ENCODE results near the gene COL6A6.

The COL6A6 gene, protein sequence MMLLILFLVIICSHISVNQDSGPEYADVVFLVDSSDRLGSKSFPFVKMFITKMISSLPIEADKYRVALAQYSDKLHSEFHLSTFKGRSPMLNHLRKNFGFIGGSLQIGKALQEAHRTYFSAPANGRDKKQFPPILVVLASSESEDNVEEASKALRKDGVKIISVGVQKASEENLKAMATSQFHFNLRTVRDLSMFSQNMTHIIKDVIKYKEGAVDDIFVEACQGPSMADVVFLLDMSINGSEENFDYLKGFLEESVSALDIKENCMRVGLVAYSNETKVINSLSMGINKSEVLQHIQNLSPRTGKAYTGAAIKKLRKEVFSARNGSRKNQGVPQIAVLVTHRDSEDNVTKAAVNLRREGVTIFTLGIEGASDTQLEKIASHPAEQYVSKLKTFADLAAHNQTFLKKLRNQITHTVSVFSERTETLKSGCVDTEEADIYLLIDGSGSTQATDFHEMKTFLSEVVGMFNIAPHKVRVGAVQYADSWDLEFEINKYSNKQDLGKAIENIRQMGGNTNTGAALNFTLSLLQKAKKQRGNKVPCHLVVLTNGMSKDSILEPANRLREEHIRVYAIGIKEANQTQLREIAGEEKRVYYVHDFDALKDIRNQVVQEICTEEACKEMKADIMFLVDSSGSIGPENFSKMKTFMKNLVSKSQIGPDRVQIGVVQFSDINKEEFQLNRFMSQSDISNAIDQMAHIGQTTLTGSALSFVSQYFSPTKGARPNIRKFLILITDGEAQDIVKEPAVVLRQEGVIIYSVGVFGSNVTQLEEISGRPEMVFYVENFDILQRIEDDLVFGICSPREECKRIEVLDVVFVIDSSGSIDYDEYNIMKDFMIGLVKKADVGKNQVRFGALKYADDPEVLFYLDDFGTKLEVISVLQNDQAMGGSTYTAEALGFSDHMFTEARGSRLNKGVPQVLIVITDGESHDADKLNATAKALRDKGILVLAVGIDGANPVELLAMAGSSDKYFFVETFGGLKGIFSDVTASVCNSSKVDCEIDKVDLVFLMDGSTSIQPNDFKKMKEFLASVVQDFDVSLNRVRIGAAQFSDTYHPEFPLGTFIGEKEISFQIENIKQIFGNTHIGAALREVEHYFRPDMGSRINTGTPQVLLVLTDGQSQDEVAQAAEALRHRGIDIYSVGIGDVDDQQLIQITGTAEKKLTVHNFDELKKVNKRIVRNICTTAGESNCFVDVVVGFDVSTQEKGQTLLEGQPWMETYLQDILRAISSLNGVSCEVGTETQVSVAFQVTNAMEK (N-terminal part only)

GRCh38 chr3:130516645-130517512 lies at the start of gene COL6A6:
Gene COL6A6, plus strand, starts transcription at chr3:130517177. Its CDS starts 43,188 bp downstream, at chr3:130560365.
- no peak for DNase-seq (ENCODE audit: low read depth)

GRCh38 chr3:130468311-130468710 lies 48.7 kb upstream of the COL6A6 start:
- no peak for DNase-seq (ENCODE audit: low read depth)

DNA sequence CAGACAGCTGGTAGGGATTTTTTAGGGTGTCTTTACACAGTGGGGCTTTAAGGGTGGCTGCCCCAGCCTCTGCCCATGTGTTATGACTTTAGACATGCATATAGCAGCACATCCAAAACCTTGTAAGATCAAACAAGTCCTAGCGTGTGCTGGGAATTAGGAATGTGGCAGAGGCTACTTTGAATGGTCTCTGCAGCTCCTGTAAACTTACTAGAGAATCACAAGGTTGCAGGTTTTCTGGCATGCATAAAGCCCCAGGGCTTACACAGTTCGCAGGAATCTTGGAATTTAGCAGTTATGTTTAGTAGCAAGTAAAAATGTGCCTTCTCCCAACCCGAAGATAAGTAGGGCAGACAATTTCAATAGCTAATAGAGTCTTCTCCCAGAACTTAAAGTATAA lies 46.9 kb upstream of the COL6A6 start:
- DNase-seq (ENCODE audit: low read depth): no peak

- DNase-seq (ENCODE audit: low read depth): no peak
These were observed 43.6 kb upstream of the COL6A6 start for GRCh38 chr3:130473416-130473815.

- peak; percentile 33 for DNase-seq (ENCODE audit: low read depth)
These were observed 36.2 kb upstream of the COL6A6 start for GRCh38 chr3:130480736-130481135.

- peak; percentile 3 for DNase-seq (ENCODE audit: low read depth)
These were observed 28.7 kb upstream of the COL6A6 start for GRCh38 chr3:130488288-130488687.

- no peak for DNase-seq (ENCODE audit: low read depth)
These were observed 28.1 kb upstream of the COL6A6 start for GRCh38 chr3:130488769-130489450.

GRCh38 chr3:130490241-130490640 lies 26.7 kb upstream of the COL6A6 start:
- peak; percentile 18 for DNase-seq (ENCODE audit: low read depth)

DNA sequence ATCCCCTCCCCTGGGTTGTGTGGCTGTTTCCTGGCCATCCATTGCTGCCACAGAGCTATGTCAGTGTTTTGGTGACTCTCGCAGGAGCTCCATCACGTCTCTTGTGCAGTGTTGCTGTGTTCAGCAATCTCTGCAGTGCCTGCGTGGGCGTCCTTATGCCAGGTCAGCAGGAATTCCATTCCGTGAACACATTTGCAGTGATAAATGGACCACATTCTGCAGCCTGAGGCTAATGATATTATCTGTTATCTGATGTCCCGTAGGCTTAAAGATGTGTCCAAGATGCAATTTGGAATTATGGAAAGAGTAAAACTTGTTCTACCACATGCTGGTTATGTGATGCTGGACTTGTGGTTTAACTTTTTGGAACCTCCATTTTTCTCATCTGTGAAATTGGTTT lies 25.5 kb upstream of the COL6A6 start:
- DNase-seq (ENCODE audit: low read depth): no peak

- no peak for DNase-seq (ENCODE audit: low read depth)
These were observed 12.3 kb upstream of the COL6A6 start for GRCh38 chr3:130504701-130505100.

DNA sequence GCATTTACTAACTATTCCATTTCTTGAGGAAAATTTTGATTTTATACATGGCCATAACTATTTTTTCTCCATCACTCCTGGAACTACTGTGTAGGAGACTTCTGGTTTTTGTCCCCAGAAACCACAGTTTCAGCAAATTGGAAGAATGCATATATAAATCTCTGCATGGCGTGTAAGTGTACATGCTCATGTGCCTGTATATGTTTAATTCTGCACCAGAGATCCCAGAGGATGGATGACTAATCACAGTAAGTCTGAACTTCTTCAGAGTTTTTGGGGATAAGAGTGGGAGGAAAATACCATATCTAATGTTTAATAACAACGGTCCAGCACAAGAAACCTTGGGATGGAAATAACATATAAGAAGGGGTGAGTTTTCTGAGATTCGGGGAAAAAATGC lies 10.9 kb upstream of the COL6A6 start:
- DNase-seq (ENCODE audit: low read depth): no peak

- no peak for DNase-seq (ENCODE audit: low read depth)
These were observed 9.2 kb upstream of the COL6A6 start for GRCh38 chr3:130507746-130508145.

DNA sequence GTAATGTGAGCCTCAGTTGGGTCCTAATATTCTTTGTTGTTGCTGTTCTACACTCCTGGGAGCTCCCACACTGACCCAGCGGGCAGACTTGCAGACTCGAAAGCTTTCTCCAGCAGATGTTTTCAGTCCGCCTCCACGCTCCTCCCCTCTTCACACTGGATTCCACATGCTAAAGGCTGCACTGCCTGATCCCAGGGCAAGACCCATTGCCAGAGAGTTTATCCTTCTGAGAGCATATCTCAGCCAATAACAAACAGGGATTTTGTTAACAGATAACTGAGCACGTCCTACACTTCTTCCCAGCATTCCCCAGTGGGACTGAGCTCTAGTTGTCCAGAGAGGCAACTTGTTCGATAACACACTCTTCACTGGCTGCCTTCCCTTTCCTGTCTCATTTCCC lies 8.0 kb upstream of the COL6A6 start:
- no peak for DNase-seq (ENCODE audit: low read depth)

DNA sequence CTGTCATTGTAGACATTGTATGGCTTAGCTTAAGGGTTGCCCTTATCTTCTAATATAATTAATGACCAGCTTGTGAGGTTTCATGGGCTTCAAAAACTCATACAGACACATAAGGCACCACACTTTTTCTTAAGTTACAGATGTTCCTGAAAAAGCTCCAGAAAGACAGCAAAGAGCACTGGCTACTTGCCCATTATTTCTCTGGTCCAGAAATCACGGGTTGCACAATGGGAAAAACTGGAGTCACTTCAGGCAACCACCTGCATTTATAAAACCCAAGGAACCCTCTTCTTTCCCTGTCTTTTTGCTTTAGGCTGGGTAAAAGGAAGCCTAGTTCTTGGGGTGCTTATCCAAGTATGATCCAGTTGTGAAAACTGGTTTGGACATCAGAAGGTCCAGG lies 2.3 kb upstream of the COL6A6 start:
- no peak for DNase-seq (ENCODE audit: low read depth)

DNA sequence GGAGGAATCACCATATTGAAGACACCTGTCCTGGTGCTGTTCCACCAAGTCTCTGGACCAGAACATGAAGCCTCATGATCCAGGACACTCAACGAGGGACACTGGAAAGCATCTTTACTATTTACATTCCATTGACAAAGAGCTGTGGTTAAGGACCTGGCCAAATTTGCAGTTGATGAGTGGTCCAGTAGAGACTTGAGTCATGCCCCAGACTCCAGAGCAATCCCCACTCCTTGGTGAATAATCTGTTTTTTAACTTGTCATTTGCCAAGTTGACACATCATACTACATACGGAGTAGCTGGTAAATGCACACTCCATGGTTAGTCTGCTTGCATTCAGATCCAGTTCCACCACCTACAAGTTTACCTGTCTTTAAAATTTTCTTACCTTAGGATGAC lies 1.2 kb upstream of the COL6A6 start:
- no peak for DNase-seq (ENCODE audit: low read depth)

DNA sequence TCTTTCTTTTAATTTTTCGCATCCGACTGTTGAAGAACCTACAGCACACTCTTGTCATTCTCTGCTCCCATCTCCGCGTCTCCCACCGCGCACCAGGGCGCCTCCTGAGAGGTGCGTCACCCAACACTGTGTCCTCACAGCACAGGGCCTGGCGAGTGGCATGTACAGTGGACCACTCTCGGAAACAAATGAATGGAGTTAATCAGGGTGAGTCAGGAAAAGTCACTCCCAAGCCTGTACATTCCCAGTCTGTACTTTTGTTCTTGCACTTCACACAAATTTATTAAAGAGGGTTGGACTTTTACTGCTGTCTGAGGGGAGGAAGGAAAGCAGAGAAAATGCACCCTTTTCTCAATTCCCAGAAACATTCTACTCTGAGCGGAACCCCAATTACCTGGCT lies 625 bp downstream of the COL6A6 start:
- DNase-seq (ENCODE audit: low read depth): no peak

- DNase-seq (ENCODE audit: low read depth): no peak
These were observed 2.8 kb downstream of the COL6A6 start for GRCh38 chr3:130519754-130520153.

DNA sequence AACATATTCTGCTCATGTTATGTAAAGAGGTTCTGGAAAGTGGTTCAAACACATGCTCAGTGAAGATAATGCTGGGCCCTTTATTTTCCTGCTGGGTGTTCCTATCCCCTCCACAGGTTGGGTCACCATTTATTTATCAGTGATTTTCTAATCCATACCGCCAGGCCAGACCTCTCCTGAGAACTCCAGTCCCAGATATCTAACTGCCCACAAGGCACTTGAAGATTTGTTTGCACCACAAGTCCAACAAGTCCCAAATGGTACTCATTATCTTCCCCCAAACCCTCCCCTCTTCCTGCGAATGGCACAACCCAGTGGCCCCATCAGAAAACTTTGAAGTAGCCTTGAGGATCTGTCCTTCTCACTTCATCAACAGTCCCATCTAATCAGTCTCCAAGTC lies 5.4 kb downstream of the COL6A6 start:
- DNase-seq (ENCODE audit: low read depth): no peak

GRCh38 chr3:130527426-130527825 lies 10.4 kb downstream of the COL6A6 start:
- DNase-seq (ENCODE audit: low read depth): no peak

- no peak for DNase-seq (ENCODE audit: low read depth)
These were observed 11.1 kb downstream of the COL6A6 start for GRCh38 chr3:130528120-130528519.

All from stromal cell of bone marrow (primary cell).